NCI-H1105 (cell line): ENCODE results near the gene RND3.

Experiments
- DNase-seq: peaks from one replicate; lab custom pipeline; 2025; lab: John Stamatoyannopoulos, UW

Gene RND3

GRCh38 chr2:150441226-150441625 is 46.2 kb downstream of the RND3 start:
- no peak for DNase-seq

GRCh38 chr2:150438654-150439053 is 48.8 kb downstream of the RND3 start:
- no peak for DNase-seq

GRCh38 chr2:150438041-150438440 is 49.4 kb downstream of the RND3 start:
- no peak for DNase-seq

GRCh38 chr2:150432312-150432625 is 55.2 kb downstream of the RND3 start:
- no peak for DNase-seq

- no peak for DNase-seq
Measured at GRCh38 chr2:150431561-150432311, 55.7 kb downstream of the RND3 start.

- DNase-seq: no peak
Measured at GRCh38 chr2:150429384-150429961, 58.0 kb downstream of the RND3 start.

- no peak for DNase-seq
Measured at GRCh38 chr2:150428641-150429040, 58.8 kb downstream of the RND3 start.

- no peak for DNase-seq
Measured at GRCh38 chr2:150427298-150427697, 60.2 kb downstream of the RND3 start.

- no peak for DNase-seq
Measured at GRCh38 chr2:150426724-150427123, 60.7 kb downstream of the RND3 start.

GRCh38 chr2:150426315-150426714 is 61.2 kb downstream of the RND3 start:
- no peak for DNase-seq

GRCh38 chr2:150425121-150425955 is 62.1 kb downstream of the RND3 start:
- DNase-seq: no peak

GRCh38 chr2:150424406-150424805 is 63.1 kb downstream of the RND3 start:
- no peak for DNase-seq

GRCh38 chr2:150421126-150421651 is 66.3 kb downstream of the RND3 start:
- no peak for DNase-seq

GRCh38 chr2:150418916-150419315 is 68.6 kb downstream of the RND3 start:
- no peak for DNase-seq
